ENCODE results near the gene ZNF181. TPM values are rescaled to one million over a fixed set of nuclear protein-coding genes. Genes with fewer than 3 reads are reported as not detected.

ZNF181 gene
- total and polyA plus RNA-seq, 7 donors: 7.8 to 47.2 (median 18.1) TPM

DNA sequence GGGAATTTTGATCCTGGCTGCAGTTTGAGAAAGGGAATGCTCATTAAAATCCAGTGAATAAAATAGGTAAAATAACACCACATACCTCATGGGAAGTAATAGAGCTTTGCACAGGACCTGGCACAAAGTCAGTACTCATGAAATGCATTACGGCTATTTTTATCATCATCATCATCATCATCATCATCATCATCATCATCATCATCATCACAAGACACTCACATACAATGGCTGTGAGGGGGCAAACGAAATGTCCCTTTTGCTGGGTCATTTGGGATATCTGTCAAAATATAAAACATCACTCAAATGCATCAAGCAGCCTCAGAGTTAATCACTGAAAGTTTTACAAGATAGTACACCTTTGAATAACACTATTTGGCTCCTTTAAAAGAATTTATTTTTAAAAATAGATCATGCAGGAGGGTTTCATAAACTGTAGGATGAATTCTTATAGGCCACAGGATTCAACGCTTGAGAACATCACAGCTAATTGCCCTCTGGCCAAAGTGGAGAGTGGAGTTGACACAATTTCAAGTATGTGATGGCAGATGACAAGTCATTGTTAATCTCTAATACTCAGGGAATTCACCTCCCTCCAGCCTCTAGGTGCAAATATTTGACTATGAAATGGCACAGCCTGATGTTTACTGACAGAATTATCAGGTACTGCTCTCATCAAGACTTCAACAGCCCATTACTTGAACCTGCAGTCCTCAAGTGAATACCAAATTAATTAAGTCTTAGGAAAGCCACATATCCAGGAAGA lies 53.2 kb downstream of the ZNF181 start:
- no peaks in the 10 kb centered on the region for H3K36me3 ChIP-seq (ENCODE audit: insufficient read depth in 1 of 2, low read depth in 1 of 2)
- H3K9me3 ChIP-seq: no peaks in the 10 kb centered on the region
- no peak overlapping the region for H3K4me3 ChIP-seq
- H3K4me1 ChIP-seq: no peaks in the 10 kb centered on the region
- DNase-seq (no peak), ATAC-seq (no peak)
- intact Hi-C loops (cut with DNase I): no loop called here
- 65 to 69% (median 68%) methylated on average over 3 of the region's 3 CpGs for WGBS, 3 donors
- no peak overlapping the region for H3K27ac ChIP-seq
- peaks cover 0 to 2% (median 0%) of the 10 kb centered on the region in 3 donors for H3K27me3 ChIP-seq (ENCODE audit: insufficient read depth in 3 of 3, low read length in 2 of 3)
- TF ChIP-seq, protein P1, sequence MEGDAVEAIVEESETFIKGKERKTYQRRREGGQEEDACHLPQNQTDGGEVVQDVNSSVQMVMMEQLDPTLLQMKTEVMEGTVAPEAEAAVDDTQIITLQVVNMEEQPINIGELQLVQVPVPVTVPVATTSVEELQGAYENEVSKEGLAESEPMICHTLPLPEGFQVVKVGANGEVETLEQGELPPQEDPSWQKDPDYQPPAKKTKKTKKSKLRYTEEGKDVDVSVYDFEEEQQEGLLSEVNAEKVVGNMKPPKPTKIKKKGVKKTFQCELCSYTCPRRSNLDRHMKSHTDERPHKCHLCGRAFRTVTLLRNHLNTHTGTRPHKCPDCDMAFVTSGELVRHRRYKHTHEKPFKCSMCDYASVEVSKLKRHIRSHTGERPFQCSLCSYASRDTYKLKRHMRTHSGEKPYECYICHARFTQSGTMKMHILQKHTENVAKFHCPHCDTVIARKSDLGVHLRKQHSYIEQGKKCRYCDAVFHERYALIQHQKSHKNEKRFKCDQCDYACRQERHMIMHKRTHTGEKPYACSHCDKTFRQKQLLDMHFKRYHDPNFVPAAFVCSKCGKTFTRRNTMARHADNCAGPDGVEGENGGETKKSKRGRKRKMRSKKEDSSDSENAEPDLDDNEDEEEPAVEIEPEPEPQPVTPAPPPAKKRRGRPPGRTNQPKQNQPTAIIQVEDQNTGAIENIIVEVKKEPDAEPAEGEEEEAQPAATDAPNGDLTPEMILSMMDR (IDR thresholded peaks at IDR 0.05): no peak

DNA sequence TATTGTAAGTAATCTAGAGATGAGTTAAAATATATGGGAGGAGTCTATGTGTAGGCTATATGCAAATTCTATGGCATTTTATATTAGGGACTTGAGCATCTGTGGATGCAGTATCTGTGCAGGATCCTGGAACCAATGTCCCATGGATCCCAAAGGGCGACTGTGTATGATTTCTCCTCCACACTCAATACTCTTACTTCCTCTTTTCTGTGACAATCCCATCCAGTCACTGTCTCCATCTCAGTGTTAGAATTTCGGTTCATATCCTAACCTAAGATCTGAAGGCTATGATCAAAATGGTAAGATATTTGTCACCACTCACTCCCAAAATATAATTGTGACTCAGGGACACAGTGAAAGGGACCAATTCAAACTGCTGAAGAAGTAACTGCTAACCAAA lies 54.0 kb downstream of the ZNF181 start:
- ATAC-seq (no peak), DNase-seq (no peak)
- Histone ChIP-seq H3K9me3 (no peaks in the 10 kb centered on the region), H3K4me3 (no peak overlapping the region), H3K36me3 (ENCODE audit: insufficient read depth in 1 of 2, low read depth in 1 of 2) (no peaks in the 10 kb centered on the region), H3K27ac (no peak overlapping the region), H3K27me3 (ENCODE audit: insufficient read depth in 3 of 3, low read length in 2 of 3) (peaks cover 0 to 2% (median 0%) of the 10 kb centered on the region in 3 donors), H3K4me1 (no peaks in the 10 kb centered on the region)
- TF ChIP-seq, protein P1 (IDR thresholded peaks at IDR 0.05): no peak
- 52 to 65% (median 60%) methylated on average over 2 of the region's 2 CpGs for WGBS, 3 donors
- intact Hi-C loops (cut with DNase I): no loop called here

DNA sequence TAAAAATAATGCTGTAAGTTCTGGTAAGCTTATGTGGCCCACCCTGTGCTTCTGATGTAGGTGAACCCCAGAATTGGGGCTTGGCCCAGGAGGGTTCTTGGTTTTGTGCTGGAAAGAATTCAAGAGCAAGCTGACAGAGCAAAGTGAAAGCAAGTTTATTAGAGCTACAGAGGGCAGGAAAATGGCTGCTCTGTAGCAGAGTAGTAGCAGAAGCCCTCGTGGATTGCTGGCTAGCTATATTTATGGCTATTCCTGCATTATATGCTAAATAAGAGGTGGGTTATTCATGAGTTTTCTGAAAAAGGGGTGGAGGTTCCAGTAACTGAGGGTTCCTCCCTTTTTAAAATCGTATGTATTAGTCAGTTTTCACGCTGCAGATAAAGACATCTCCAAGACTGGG lies 59.5 kb downstream of the ZNF181 start:
- no peaks in the 10 kb centered on the region for H3K27me3 ChIP-seq (ENCODE audit: insufficient read depth in 3 of 3, low read length in 2 of 3)
- no peak overlapping the region for H3K4me3 ChIP-seq
- TF ChIP-seq, protein P1 (IDR thresholded peaks at IDR 0.05): no peak
- H3K27ac ChIP-seq: no peak overlapping the region
- no peak for ATAC-seq
- H3K9me3 ChIP-seq: peaks cover 2% of the 10 kb centered on the region
- no peak for DNase-seq
- 46 to 67% (median 61%) methylated on average over 3 of the region's 3 CpGs for WGBS, 3 donors
- intact Hi-C loops (cut with DNase I): no loop called here
- H3K36me3 ChIP-seq (ENCODE audit: insufficient read depth in 1 of 2, low read depth in 1 of 2): no peaks in the 10 kb centered on the region
- H3K4me1 ChIP-seq: no peaks in the 10 kb centered on the region

DNA sequence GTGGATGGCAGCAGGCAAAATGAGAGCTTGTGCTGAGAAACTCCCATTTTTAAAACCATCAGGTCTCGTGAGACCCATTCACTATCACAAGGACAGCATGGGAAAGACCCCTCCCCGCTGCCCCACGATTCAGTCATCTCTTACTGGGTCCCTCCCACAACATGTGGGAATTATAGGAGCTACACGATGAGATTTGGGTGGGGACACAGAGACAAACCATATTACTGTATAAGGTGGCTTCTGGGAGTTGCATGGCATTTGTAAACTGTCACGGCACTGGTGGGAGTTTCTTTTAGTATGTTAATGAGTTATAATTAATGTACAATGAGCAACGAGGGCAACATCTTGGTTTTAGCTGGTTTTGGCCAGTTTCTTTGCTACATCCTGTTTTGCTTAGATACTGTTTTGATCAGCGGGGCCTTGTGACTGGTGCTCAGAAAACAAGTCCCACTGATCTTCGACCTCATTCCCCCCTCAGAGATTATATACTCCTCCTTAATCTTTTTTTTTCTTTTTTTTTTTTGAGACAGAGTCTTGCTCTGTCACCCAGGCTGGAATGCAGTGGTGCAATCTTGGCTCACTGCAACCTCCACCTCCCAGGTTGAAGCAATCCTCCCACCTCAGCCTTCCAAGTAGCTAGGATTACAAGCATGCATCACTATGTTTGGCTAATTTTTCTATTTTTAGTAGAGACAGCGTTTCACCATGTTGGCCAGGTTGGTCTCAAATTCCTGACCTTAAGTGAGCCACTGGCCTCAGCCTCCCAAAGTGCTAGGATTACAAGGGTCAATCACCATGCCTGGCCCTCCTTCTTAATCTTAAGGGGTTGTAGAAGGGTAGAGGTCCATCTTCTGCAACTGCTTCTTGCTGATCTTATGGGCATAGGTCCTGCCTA lies 60.3 kb downstream of the ZNF181 start:
- WGBS, 3 donors: 64 to 72% (median 67%) methylated on average over 9 of the region's 9 CpGs
- Histone ChIP-seq H3K4me1 (no peaks in the 10 kb centered on the region), H3K27me3 (ENCODE audit: insufficient read depth in 3 of 3, low read length in 2 of 3) (no peaks in the 10 kb centered on the region), H3K9me3 (peaks cover 2% of the 10 kb centered on the region), H3K4me3 (no peak overlapping the region), H3K27ac (no peak overlapping the region), H3K36me3 (ENCODE audit: insufficient read depth in 1 of 2, low read depth in 1 of 2) (no peaks in the 10 kb centered on the region)
- ATAC-seq: no peak
- TF ChIP-seq, protein P1 (IDR thresholded peaks at IDR 0.05): no peak
- intact Hi-C loops (cut with DNase I): no loop called here
- DNase-seq: no peak

Other genes starting within 250 kb of the ZNF181 start
- 1 to 10 TPM in 1 of 4 donors, under 1 TPM in 3; 0.17 to 1.0 (median 0.41) TPM for gene SCGB2B2, start 57.1 kb upstream of the ZNF181 start, total RNA-seq
- 1 to 10 TPM in 1 of 3 donors, under 1 TPM in 2; 0.13 to 1.1 (median 0.14) TPM for gene SCGB2B2, start 57.1 kb upstream of the ZNF181 start, polyA plus RNA-seq
- gene ZNF302, start 56.6 kb upstream of the ZNF181 start, total RNA-seq: 10 to 100 TPM; 24.3 to 32.2 (median 27.2) TPM
- 10 to 100 TPM; 20.4 to 86.3 (median 21.7) TPM for gene ZNF302, start 56.6 kb upstream of the ZNF181 start, polyA plus RNA-seq
- 1 to 10 TPM; 1.7 to 3.8 (median 2.8) TPM for gene ZNF599, start 39.0 kb downstream of the ZNF181 start, total RNA-seq
- 1 to 10 TPM; 1.6 to 5.6 (median 2.6) TPM for gene ZNF599, start 39.0 kb downstream of the ZNF181 start, polyA plus RNA-seq
- 1 to 10 TPM in 3 of 4 donors, under 1 TPM in 1; 0.86 to 2.1 (median 1.6) TPM for gene ZNF30, start 192.7 kb downstream of the ZNF181 start, total RNA-seq
- gene ZNF30, start 192.7 kb downstream of the ZNF181 start, polyA plus RNA-seq: 1 to 10 TPM in 2 of 3 donors, under 1 TPM in 1; 0.91 to 6.6 (median 1.9) TPM
- gene ZNF792, start 230.0 kb downstream of the ZNF181 start, total RNA-seq: 1 to 10 TPM; 1.5 to 4.2 (median 2.0) TPM
- 1 to 10 TPM in 1 of 3 donors, under 1 TPM in 2; 0.83 to 1.3 (median 0.93) TPM for gene ZNF792, start 230.0 kb downstream of the ZNF181 start, polyA plus RNA-seq